C4-2B (cell line): ENCODE results near the gene SLC44A5.

Experiments
- H3K27ac ChIP-seq: fragments of 450-650 bp; 2 replicates; pipeline ENCODE4 v1.5.1; 2017
- CTCF ChIP-seq: fragments of 450-650 bp; conservative IDR thresholded peaks from 2 replicates; pipeline ENCODE4 v1.5.1; 2017; ENCODE audit warnings: mild to moderate bottlenecking
- ZFX ChIP-seq: fragments of 450-650 bp; IDR thresholded peaks from 2 replicates; pipeline ENCODE4 v1.6.1; 2017

The SLC44A5 gene

GRCh38 chr1:75588779-75589475 is 22.0 kb downstream of the SLC44A5 start:
- no peak overlapping the region for H3K27ac ChIP-seq
- TF ChIP-seq CTCF (no peak), ZFX (no peak)

DNA sequence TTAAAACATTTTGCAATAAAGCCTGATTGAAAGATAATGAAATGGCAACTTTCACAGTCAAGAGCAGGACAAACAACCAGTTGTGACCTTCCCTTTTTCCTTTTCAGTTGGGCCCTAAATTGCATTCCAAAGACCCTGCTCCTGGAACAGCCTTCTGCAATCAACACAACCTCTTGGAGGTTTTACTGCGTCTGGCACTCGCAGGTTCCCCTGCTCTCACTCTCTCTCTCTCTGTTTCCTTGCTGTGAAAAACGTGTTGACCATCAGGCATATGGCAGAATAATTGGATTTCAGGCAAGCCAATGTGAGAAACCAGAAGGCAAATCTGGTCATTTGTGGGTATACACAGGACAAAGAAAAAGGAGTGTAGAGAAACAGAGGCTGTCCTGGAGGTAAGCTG is 23.2 kb downstream of the SLC44A5 start:
- TF ChIP-seq CTCF (no peak), ZFX (no peak)

DNA sequence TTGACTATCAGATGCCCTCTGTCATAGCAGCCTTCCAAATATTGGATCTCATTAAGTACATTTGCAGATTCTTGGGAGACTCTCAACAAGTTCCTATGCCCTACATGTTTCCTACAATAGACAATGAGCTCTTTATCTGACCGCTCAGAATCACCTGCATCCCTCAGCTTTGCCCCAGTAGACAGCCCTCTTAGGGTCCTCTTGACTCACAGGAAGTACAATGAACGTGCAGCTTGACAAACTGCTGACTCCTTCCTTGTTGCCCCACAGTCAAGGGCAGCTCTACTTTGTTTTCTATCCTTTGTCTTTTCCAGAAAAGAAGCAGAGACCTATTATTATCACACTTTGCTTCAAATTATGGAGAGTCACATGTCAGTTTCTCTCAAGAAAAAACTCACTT is 27.6 kb downstream of the SLC44A5 start:
- H3K27ac ChIP-seq = no peak overlapping the region
- TF ChIP-seq CTCF = no peak
- TF ChIP-seq ZFX = no peak

More for the DNA sequence above, 23.2 kb downstream of the SLC44A5 start:
- H3K27ac ChIP-seq = no peak overlapping the region

DNA sequence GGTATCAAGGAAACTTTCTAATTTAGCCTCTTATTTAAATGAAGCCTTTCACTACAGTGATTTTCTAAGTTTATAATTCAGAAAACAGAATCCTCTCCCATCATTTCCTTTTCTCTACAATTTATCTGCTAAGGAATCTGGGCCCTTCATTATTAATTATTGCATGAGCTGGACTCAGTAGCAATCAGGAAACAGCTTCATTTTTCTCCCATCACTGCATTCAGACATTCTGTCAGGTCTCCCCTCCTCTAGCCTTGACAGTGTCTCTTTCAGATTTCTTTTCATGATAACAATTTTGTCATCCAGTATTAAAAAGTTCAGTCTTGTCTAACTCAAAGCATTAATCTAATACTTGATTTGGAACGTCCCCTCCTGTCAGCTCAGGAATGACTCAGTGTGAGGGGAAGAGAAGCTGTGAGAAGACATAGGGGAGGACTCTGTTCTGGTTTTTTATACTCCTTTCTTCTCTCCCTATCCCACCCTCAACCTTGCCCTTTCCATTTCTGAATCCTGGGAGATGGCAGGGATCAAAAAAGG is 28.1 kb downstream of the SLC44A5 start:
- no peak overlapping the region for H3K27ac ChIP-seq
- TF ChIP-seq ZFX = no peak
- no peak for TF ChIP-seq CTCF

- no peak for TF ChIP-seq ZFX
- no peak for TF ChIP-seq CTCF
- H3K27ac ChIP-seq = no peak overlapping the region
Measured at GRCh38 chr1:75579046-75579445, 31.9 kb downstream of the SLC44A5 start.

DNA sequence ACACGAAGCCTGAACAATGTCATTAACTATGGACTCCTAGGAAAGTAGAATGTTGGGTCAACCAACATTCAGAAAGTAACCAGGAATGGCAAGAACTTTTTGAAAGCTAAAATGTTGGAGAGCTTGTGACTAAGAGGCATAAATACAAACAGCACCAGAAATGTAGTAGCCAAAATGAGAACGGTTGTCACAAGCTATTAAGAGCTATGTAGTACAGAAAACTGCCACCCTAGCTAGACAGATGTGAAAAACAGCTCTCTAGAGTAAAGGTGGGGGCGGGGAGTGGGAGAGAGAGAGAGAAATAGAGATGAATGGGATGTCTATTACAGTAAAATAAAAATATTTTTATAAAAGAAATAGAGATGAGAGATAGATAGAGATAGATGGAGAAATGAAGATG is 35.1 kb downstream of the SLC44A5 start:
- no peak for TF ChIP-seq CTCF
- TF ChIP-seq ZFX = no peak
- H3K27ac ChIP-seq = no peak overlapping the region

GRCh38 chr1:75567191-75567590 is 43.7 kb downstream of the SLC44A5 start:
- no peak overlapping the region for H3K27ac ChIP-seq
- TF ChIP-seq CTCF (no peak), ZFX (no peak)
